Daoy (cell line): Measurements from ENCODE around the gene FLRT2. TPM values are rescaled to one million over a fixed set of nuclear protein-coding genes. Genes with fewer than 3 reads are reported as not detected.
A peak's percentile ranks its signal among the peaks of the same experiment; 100 is the strongest.

Source experiments
- DNase-seq: peaks from one replicate; pipeline ENCODE4 v3.0.0-alpha.2; 2015; ENCODE audit warnings: low read depth
- total RNA-seq: library from RNA; depleted of rRNA; stranded (reverse); fragments of >200 nt; shearing (Covaris generic); gene quantifications from 2 replicates; pipeline ENCODE4 v1.2.3, GENCODE V29; 2014

FLRT2 gene
- total RNA-seq, 1 experiment from 2014 or later, result 0.86 TPM

GRCh38 chr14:85564841-85565527 is 35.0 kb downstream of the FLRT2 start:
- no peak for DNase-seq

DNA sequence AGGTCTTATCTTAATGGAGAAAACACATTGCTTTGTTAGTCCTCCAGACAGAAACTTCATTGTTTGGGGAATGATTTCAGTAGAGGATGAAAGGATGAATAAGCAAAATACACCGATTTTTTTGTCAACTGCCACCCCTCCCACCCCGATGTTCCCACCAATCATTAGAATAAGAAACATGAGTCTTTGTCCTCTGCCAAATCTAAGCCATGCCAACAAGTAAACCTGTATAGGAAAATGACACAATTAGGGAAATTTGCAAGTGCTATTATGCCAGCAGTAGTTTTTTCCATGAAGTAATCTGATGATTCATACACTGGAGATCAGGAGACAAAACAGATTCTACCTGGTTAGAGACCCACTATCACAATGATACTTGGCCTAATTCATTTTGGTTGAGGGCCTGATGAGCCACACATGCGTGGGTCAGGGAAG is 35.9 kb downstream of the FLRT2 start:
- DNase-seq, result peak; percentile 39

GRCh38 chr14:85566603-85567002 is 36.7 kb downstream of the FLRT2 start:
- DNase-seq, result no peak

- no peak for DNase-seq
These were observed 42.1 kb downstream of the FLRT2 start for GRCh38 chr14:85572011-85572410.

DNA sequence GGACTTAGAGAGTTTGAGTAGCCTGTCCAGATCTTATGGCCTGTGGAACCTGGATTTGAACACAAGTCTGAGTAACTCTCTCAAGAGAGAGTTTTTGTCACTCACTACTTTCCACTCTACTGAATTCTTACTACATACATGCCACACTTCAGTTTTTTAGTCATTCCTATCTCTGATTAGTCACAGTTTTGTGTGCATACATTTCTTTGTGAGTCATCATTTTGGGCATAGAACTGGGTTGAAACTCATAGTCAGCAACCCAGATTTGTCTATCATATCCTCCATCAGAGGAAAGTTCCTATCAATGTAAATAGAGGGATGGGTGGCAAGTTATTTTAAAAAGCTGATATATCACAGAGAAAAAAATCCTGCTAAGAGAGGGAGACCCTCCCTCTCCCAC is 42.9 kb downstream of the FLRT2 start:
- DNase-seq, result peak; percentile 49

DNA sequence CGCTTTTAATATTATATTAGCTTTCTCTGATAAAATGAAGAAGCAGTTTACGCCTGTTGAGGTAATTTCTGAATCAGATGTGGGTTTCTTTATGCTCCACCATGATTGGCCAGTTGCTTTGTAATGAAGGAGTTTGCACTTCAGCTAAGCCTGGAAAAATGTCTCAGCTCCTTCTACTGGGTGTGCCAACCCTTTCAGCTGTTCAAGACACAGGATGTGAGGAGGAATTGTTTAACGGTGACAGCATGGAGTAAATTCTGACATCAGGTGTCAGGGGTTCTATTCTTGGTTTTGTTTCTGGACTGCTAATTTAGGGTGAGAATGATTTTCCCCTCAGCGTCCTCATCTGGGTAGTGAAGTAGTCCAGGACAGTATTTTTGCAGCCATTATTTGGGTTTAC is 43.5 kb downstream of the FLRT2 start:
- peak; percentile 41 for DNase-seq

DNA sequence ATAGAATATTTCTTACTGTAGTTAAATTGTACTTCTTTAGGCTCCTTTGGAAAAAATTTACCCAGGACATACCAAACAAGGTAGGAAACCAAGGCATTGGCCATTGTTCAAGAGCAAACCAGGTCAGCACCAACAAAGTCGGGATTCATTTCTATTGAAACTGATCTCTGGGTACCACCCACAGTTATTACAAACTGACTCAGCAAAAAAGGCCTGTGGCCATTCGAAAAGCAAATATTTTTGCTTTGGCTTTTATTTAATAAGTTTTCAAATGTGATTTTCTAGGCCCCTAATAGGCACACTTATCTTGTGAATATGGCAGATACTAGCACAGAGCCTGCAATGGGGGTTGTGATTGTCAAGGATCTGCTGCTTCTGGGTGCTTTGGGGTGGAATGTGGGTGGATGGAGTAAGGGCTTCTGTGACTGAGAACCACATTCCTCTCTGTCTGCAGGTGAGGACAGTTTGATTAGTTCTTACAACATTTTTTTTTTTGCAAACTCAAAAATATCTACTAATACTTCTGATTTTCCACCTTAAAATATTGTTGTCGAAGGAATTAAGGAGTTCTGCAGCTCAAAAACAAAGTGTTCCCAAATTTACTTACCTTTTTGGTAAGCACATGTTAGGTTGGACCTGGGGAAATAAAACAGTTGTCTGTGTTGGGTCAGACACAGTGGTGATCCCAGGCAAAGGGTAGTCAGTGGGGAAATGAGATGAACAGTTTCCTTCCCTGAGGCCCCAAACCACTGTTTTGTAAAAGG is 45.1 kb downstream of the FLRT2 start:
- no peak for DNase-seq

DNA sequence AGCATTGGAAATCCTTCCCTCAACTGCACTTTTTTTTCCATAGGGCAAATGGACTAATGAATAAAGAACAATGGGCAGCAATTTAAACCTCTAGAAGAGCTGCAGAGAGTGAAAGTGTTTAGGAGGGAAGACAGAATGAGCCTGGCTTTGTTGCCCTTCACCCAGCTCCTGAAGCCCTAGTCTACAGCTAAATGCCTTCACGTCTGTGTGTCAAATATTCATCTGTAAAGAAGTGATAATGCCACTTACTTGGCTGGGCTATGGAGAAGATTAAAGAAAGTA is 45.6 kb downstream of the FLRT2 start:
- no peak for DNase-seq

GRCh38 chr14:85576218-85576617 is 46.3 kb downstream of the FLRT2 start:
- DNase-seq, result no peak

DNA sequence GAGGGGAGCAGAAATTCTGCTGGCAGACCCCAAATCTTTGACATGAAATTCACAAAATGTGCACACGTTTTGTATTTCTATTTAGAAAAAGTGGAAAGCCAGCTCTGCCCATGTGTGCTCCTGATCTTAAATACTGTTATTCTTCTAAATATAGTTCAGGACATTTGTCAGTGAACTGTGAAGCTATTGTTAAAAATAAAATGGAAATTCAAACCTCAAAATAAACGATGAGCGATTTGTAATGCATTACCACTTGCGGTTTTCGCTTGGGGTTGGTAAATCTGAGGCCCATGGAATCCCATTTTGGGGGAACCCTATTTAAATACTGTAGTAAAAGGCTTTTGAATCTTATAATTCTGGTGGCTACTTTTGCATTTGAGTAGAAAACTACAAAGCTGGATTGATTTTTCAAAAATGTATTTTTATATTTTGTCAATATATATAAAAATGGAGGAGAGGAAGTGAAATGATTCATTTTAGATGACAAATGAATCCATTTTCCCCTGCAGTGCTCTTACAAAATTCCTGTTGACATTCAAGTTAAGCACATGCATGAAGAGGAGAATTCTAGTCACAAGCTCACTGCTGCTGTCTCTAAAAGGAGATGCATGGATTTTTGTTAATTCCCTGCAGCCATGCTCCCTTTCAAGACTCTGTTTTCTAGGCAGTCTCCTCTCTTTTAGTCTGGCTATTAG is 47.1 kb downstream of the FLRT2 start:
- DNase-seq, result no peak

GRCh38 chr14:85577543-85578114 is 47.7 kb downstream of the FLRT2 start:
- DNase-seq, result no peak

DNA sequence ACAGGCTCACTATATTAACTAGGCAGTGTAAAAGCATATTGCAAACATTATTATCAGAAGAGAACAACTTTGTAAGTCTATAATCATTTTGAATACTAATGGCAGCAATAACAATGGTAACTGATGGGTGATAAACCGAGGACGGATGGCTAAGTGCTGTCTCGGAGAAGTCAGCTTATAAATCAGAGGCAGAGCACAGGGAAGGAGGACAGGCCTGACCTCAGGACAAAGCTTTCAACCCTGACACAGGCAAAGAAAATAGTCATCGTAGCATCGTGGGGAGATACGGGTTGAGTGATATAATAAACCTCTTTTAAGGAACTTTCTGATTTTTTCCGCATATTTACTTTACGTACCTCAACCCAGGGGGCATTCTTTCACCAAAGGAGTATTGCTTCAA is 48.4 kb downstream of the FLRT2 start:
- DNase-seq, result no peak

GRCh38 chr14:85578930-85579329 is 49.0 kb downstream of the FLRT2 start:
- DNase-seq, result no peak

DNA sequence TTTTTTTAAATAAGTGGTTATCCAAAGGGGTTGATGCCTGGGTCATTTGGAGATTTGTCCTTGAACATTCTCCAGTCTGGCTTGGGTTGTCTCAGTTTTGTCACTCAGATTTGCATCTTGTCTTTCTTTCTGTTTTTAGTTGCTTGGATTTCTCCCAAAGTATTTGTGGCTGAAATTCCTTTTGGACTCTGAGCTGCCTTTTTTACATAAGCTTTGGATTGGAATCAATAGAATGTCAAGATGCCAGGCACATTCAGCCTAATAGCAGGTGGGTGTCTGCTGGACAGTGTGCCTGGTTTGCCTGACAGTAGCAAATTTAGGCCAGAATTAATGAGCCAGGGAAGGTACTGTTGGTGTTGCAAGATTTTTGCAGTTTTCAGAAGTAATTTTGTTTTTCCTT is 50.0 kb downstream of the FLRT2 start:
- DNase-seq, result no peak

DNA sequence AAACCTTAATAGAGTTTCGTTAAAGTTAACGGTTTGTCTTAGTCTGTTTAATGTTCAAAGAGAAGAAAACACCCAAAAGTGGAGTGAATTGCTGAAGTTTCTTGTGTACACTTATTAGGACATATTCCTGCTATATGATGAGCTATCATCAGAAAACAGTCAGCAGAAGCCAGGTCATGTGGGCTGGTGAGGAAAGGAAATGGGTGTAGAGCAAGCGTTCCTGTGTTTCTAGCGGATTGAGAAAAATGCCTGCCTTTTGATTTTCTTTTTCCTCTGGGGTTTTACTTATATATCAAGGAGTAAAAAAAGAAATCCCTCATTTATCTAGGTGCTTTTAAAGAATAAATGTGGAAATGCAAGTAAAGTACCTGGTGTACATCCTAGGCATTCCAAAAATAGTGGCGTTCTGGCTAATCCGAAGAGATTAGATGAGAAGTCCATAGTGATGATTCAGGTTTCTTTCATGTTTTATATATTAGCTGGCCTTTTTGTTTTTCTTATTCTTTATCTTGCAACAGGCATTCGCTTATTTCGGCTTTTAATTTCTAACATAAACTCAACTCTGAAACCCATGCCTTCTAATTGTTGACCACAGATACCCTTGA is 50.7 kb downstream of the FLRT2 start:
- DNase-seq, result no peak

DNA sequence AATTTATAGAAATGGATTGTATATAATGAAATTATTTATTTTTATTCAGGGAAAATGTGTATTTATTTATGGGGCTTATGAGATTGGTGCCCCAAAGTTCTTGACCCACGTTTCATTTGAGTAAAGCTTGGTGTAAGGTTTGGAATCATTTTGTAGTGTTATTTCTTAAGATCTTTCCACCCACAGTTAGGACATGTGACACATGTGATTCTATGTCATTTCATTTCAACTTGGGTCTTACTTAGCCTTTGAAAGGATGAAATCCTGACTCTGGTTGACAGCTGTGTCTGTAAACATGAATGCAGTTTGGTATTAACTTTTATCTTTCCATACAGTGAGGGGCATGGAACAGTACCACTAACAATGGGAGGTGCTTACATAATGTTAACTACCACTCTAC is 51.7 kb downstream of the FLRT2 start:
- no peak for DNase-seq

GRCh38 chr14:85583380-85583779 is 53.4 kb downstream of the FLRT2 start:
- no peak for DNase-seq

- no peak for DNase-seq
These were observed 54.5 kb downstream of the FLRT2 start for GRCh38 chr14:85584481-85584880.

- DNase-seq, result peak; percentile 57
These were observed 57.3 kb downstream of the FLRT2 start for GRCh38 chr14:85587151-85587711.

- no peak for DNase-seq
These were observed 60.8 kb downstream of the FLRT2 start for GRCh38 chr14:85590784-85591183.

DNA sequence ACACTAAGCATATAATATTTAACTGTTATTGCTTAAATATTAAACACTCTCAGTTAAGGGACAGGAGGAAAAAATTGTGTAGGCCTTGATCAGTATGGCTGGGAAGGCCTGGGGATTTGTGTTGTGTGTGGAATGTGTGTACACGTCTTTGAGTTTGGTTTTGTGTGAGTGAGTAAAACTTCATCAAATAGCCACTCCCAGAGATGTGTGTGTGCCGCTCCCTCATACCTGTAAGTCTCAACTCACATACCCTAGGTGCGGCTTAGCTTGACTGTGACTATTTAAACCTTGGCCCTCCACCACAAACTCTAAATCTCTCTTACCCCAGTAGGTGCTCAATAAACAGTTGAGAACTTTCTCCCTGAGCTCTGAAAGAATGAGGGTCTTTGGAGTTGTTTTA is 64.3 kb downstream of the FLRT2 start:
- no peak for DNase-seq

DNA sequence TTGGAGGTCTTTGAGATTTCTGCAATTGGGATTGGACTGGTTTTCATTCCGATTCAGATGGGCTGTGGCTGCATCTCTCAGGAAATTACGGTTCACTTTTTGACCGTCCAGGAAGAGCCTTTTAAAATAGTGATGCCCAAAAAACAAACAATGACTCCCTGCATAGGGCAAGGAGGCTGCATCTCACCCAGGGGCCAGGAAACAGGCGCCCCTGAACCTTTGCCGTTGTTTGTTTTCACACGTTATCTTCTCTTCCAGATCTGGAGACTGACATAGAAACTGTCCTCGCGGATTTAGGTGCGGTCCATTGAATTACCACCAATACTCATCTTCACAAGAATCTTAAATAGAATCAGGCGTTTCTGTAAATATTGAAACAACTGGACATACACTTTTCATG is 66.0 kb downstream of the FLRT2 start:
- DNase-seq, result no peak
